Fibroblast of lung (primary cell): ENCODE results near the gene WDFY1.

Source experiments
- EZH2 ChIP-seq: IDR thresholded peaks from 2 replicates; pipeline ENCODE4 v1.5.1; 2012; ENCODE audit warnings: low read length, control low read depth, mild to moderate bottlenecking; ENCODE audit errors: missing control alignments
- TF ChIP-seq, protein P1 (sequence below), 2 donors: IDR thresholded peaks in 1 of 2; conservative IDR thresholded peaks in 1 of 2; 1 replicate in 1 of 2; 2 replicates in 1 of 2; pipeline ENCODE4 v1.5.1; 2011 to 2012; ENCODE audit warnings: low read length in 2 of 2, control low read depth in 1 of 2, inconsistent platforms in 1 of 2, low read depth in 1 of 2, mild to moderate bottlenecking in 1 of 2

GRCh38 chr2:223886726-223887125, 58.4 kb downstream of the WDFY1 start:
- TF ChIP-seq, protein P1, sequence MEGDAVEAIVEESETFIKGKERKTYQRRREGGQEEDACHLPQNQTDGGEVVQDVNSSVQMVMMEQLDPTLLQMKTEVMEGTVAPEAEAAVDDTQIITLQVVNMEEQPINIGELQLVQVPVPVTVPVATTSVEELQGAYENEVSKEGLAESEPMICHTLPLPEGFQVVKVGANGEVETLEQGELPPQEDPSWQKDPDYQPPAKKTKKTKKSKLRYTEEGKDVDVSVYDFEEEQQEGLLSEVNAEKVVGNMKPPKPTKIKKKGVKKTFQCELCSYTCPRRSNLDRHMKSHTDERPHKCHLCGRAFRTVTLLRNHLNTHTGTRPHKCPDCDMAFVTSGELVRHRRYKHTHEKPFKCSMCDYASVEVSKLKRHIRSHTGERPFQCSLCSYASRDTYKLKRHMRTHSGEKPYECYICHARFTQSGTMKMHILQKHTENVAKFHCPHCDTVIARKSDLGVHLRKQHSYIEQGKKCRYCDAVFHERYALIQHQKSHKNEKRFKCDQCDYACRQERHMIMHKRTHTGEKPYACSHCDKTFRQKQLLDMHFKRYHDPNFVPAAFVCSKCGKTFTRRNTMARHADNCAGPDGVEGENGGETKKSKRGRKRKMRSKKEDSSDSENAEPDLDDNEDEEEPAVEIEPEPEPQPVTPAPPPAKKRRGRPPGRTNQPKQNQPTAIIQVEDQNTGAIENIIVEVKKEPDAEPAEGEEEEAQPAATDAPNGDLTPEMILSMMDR (conservative IDR thresholded peaks at IDR 0.05 in 1 of 2, IDR thresholded peaks at IDR 0.05 in 1 of 2; ENCODE audit: low read depth in 1 of 2, low read length in 2 of 2) = no peak
- no peak for TF ChIP-seq EZH2
